HepG2 (cell line): ENCODE measurements around the gene THBS2. TPM values are rescaled to one million over a fixed set of nuclear protein-coding genes. Genes with fewer than 3 reads are reported as not detected.

ENCODE experiments used
- ARNT ChIP-seq: fragments of 450-650 bp; IDR thresholded peaks from 2 replicates; pipeline ENCODE4 v1.6.1; 2017
- BCL6 ChIP-seq: IDR thresholded peaks from 2 replicates; pipeline ENCODE4 v1.6.1; 2016; ENCODE audit warnings: missing genetic modification reagents, missing compliant biosample characterization
- BHLHE40 ChIP-seq: IDR thresholded peaks from 2 replicates; pipeline ENCODE4 v1.6.1; 2011; ENCODE audit warnings: low read length, improper control_type of control experiment
- HDAC1 ChIP-seq: sonication (generic); formaldehyde crosslinking; IDR thresholded peaks from 2 replicates; pipeline ENCODE4 v1.5.1; 2020; ENCODE audit warnings: mild to moderate bottlenecking, missing genetic modification reagents
- HNRNPH1 ChIP-seq: fragments of 200-400 bp; formaldehyde crosslinking; optimal IDR thresholded peaks from 2 replicates; pipeline ENCODE3; 2017; ENCODE audit warnings: mild to moderate bottlenecking, low read depth, low read length
- NBN ChIP-seq: fragments of 450-650 bp; conservative IDR thresholded peaks from 2 replicates; pipeline ENCODE4 v1.6.1; 2017
- RBAK ChIP-seq: sonication (generic); formaldehyde crosslinking; IDR thresholded peaks from 2 replicates; pipeline ENCODE4 v1.5.1; 2020; ENCODE audit warnings: mild to moderate bottlenecking, missing genetic modification reagents
- SOX5 ChIP-seq: IDR thresholded peaks from 2 replicates; pipeline ENCODE4 v1.6.1; 2016; ENCODE audit warnings: borderline replicate concordance
- SPEN ChIP-seq: sonication (generic); formaldehyde crosslinking; IDR thresholded peaks from 2 replicates; pipeline ENCODE4 v1.5.1; 2020; ENCODE audit warnings: low read depth, mild to moderate bottlenecking, missing genetic modification reagents
- TCF7 ChIP-seq: sonication (generic); IDR thresholded peaks from 2 replicates; pipeline ENCODE4 v1.6.1; 2016; ENCODE audit warnings: antibody characterized with exemption, low read depth
- ZFAT ChIP-seq: sonication (generic); formaldehyde crosslinking; conservative IDR thresholded peaks from 2 replicates; pipeline ENCODE4 v1.8.1; 2023; ENCODE audit warnings: missing genetic modification reagents, inconsistent platforms
- ZFYVE20 ChIP-seq: sonication (generic); formaldehyde crosslinking; IDR thresholded peaks from 2 replicates; pipeline ENCODE4 v1.8.0; 2023; ENCODE audit warnings: low read depth, mild to moderate bottlenecking, moderate library complexity, missing genetic modification reagents, borderline replicate concordance
- ZNF232 ChIP-seq: sonication (generic); formaldehyde crosslinking; IDR thresholded peaks from 2 replicates; pipeline ENCODE4 v1.4.0; 2020; ENCODE audit warnings: missing genetic modification reagents, borderline replicate concordance
- ZNF577 ChIP-seq: sonication (generic); formaldehyde crosslinking; IDR thresholded peaks from 2 replicates; pipeline ENCODE4 v1.4.0; 2020; ENCODE audit warnings: mild to moderate bottlenecking, low read depth, missing genetic modification reagents, borderline replicate concordance
- ZNF607 ChIP-seq: sonication (generic); formaldehyde crosslinking; IDR thresholded peaks from 2 replicates; pipeline ENCODE4 v1.5.1; 2020; ENCODE audit warnings: missing genetic modification reagents, mild to moderate bottlenecking, borderline replicate concordance
- ZNF629 ChIP-seq: sonication (generic); formaldehyde crosslinking; conservative IDR thresholded peaks from 2 replicates; pipeline ENCODE4 v1.5.0; 2020; ENCODE audit warnings: missing genetic modification reagents
- ZNF746 ChIP-seq: sonication (generic); formaldehyde crosslinking; IDR thresholded peaks from 2 replicates; pipeline ENCODE4 v1.8.0; 2022; ENCODE audit warnings: mild to moderate bottlenecking, missing genetic modification reagents
- ZNF782 ChIP-seq: sonication (generic); formaldehyde crosslinking; IDR thresholded peaks from 2 replicates; pipeline ENCODE4 v1.4.0; 2020; ENCODE audit warnings: missing genetic modification reagents, mild to moderate bottlenecking, borderline replicate concordance
- ZNF788 ChIP-seq: sonication (generic); formaldehyde crosslinking; IDR thresholded peaks from 2 replicates; pipeline ENCODE4 v1.5.0; 2020; ENCODE audit warnings: mild to moderate bottlenecking, missing genetic modification reagents, borderline replicate concordance
- polyA plus RNA-seq, 8 experiments: library from polyadenylated mRNA; depleted of rRNA in 3 of 8; stranded (reverse) in 7 of 8; unstranded in 1 of 8; fragments of >200 nt; fragmentation: Illumina TruSeq in 4 of 8; extraction: Trizol in 4 of 8; gene quantifications; 2 replicates each; pipeline versions ENCODE4 v1.2.1 to v1.2.3, GENCODE V29; 2011 to 2016; ENCODE audit warnings: low read depth in 4 of 8, missing spikeins in 1 of 8, mixed read lengths in 1 of 8; ENCODE audit not compliant: insufficient read depth in 1 of 8
- total RNA-seq, 5 experiments: library from RNA; depleted of rRNA; stranded (reverse); fragments of >200 nt; fragmentation: Illumina TruSeq; extraction: Trizol; gene quantifications; 2 replicates each; pipeline ENCODE4 v1.2.3, GENCODE V29; 2016; ENCODE audit warnings: low read depth in 1 of 5
- TF ChIP-seq, protein P1 (sequence below): sonication (generic); formaldehyde crosslinking; IDR thresholded peaks from 2 replicates; pipeline ENCODE4 v1.5.0; 2020; ENCODE audit warnings: mild to moderate bottlenecking, missing genetic modification reagents, borderline replicate concordance
- TF ChIP-seq, protein P2 (sequence below): sonication (generic); formaldehyde crosslinking; conservative IDR thresholded peaks from 2 replicates; pipeline ENCODE4 v1.8.0; 2022; ENCODE audit warnings: low read depth, missing genetic modification reagents

THBS2 gene
- total and polyA plus RNA-seq, 2 of the 13 experiments (the other 11 are each of a cell fraction or from before 2014, with no cell fraction given), result 0.12 to 0.15 TPM

DNA sequence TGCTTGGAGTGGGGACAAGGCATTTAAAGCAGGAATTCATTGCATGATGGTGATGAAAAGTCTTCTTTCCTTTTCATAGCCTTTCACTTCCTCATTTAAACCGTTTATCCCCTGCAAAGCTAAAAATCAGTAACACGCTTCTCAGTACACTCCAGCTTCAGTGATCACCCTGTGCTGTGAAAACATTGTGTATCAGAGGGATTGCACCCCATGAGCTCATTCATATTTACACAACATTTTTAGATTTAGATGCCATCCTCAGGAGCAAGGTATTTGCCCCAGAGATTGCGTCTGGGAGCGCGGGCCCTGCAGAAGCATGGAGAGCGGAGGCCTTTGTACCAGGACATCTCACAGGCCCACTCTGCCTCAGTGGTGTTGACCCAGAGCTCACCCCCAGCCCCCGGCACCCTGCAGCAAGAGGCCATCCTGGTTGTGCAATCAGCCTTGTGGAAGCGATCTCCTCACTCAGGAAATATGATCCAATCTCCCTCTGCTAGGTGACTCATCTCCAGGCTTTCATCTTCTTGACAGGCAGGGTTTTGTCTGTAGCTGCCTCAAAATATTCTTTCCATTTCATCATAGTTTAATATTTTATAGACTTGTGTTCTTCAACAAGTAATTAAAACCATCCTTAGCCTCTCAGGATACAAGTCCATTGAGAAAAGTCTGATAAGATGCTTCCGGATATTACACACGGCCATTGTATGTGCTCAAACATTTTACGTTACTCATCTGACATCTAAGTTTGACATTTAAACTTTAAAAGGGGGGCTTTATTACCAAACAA, 38.9 kb upstream of the THBS2 start (continued):
- 0 out of 2 replicates have a peak, but pooled peaks have one; percentile 39 for TF ChIP-seq ZFYVE20 (CRISPR knock-in tag)
- TF ChIP-seq NBN, result no peak
- TF ChIP-seq ZNF629 (CRISPR knock-in tag), result no peak
- no peak for TF ChIP-seq ARNT
- no peak for TF ChIP-seq ZNF577
- TF ChIP-seq HDAC1 (CRISPR knock-in tag), result peak; percentile 86
- TF ChIP-seq BCL6 (CRISPR knock-in tag), result peak; percentile 83
- no peak for TF ChIP-seq SPEN (CRISPR knock-in tag)
- TF ChIP-seq, protein P1, sequence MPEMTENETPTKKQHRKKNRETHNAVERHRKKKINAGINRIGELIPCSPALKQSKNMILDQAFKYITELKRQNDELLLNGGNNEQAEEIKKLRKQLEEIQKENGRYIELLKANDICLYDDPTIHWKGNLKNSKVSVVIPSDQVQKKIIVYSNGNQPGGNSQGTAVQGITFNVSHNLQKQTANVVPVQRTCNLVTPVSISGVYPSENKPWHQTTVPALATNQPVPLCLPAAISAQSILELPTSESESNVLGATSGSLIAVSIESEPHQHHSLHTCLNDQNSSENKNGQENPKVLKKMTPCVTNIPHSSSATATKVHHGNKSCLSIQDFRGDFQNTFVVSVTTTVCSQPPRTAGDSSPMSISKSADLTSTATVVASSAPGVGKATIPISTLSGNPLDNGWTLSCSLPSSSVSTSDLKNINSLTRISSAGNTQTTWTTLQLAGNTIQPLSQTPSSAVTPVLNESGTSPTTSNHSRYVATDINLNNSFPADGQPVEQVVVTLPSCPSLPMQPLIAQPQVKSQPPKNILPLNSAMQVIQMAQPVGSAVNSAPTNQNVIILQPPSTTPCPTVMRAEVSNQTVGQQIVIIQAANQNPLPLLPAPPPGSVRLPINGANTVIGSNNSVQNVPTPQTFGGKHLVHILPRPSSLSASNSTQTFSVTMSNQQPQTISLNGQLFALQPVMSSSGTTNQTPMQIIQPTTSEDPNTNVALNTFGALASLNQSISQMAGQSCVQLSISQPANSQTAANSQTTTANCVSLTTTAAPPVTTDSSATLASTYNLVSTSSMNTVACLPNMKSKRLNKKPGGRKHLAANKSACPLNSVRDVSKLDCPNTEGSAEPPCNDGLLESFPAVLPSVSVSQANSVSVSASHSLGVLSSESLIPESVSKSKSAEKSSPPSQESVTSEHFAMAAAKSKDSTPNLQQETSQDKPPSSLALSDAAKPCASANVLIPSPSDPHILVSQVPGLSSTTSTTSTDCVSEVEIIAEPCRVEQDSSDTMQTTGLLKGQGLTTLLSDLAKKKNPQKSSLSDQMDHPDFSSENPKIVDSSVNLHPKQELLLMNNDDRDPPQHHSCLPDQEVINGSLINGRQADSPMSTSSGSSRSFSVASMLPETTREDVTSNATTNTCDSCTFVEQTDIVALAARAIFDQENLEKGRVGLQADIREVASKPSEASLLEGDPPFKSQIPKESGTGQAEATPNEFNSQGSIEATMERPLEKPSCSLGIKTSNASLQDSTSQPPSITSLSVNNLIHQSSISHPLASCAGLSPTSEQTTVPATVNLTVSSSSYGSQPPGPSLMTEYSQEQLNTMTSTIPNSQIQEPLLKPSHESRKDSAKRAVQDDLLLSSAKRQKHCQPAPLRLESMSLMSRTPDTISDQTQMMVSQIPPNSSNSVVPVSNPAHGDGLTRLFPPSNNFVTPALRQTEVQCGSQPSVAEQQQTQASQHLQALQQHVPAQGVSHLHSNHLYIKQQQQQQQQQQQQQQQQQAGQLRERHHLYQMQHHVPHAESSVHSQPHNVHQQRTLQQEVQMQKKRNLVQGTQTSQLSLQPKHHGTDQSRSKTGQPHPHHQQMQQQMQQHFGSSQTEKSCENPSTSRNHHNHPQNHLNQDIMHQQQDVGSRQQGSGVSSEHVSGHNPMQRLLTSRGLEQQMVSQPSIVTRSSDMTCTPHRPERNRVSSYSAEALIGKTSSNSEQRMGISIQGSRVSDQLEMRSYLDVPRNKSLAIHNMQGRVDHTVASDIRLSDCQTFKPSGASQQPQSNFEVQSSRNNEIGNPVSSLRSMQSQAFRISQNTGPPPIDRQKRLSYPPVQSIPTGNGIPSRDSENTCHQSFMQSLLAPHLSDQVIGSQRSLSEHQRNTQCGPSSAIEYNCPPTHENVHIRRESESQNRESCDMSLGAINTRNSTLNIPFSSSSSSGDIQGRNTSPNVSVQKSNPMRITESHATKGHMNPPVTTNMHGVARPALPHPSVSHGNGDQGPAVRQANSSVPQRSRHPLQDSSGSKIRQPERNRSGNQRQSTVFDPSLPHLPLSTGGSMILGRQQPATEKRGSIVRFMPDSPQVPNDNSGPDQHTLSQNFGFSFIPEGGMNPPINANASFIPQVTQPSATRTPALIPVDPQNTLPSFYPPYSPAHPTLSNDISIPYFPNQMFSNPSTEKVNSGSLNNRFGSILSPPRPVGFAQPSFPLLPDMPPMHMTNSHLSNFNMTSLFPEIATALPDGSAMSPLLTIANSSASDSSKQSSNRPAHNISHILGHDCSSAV (CRISPR knock-in tag), result no peak
- TF ChIP-seq SOX5 (CRISPR knock-in tag), result peak; percentile 85
- peak; percentile 35 for TF ChIP-seq HNRNPH1
- peak; percentile 95 for TF ChIP-seq TCF7
- TF ChIP-seq BHLHE40, result peak; percentile 30; the same call in 1 of the 2 replicates
- peak; percentile 85; the same call in 1 of the 2 replicates for TF ChIP-seq ZNF788
- peak; percentile 87 for TF ChIP-seq ZNF746 (CRISPR knock-in tag)
- no peak for TF ChIP-seq ZNF782 (CRISPR knock-in tag)
- TF ChIP-seq, protein P2, sequence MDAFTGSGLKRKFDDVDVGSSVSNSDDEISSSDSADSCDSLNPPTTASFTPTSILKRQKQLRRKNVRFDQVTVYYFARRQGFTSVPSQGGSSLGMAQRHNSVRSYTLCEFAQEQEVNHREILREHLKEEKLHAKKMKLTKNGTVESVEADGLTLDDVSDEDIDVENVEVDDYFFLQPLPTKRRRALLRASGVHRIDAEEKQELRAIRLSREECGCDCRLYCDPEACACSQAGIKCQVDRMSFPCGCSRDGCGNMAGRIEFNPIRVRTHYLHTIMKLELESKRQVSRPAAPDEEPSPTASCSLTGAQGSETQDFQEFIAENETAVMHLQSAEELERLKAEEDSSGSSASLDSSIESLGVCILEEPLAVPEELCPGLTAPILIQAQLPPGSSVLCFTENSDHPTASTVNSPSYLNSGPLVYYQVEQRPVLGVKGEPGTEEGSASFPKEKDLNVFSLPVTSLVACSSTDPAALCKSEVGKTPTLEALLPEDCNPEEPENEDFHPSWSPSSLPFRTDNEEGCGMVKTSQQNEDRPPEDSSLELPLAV (CRISPR knock-in tag), result no peak
- no peak for TF ChIP-seq ZFAT (CRISPR knock-in tag)
- peak; percentile 89; the same call in 1 of the 2 replicates for TF ChIP-seq ZNF232
- no peak for TF ChIP-seq RBAK (CRISPR knock-in tag)
- TF ChIP-seq ZNF607 (CRISPR knock-in tag), result no peak
